Measurements from ENCODE around the gene CLMN. TPM values are rescaled to one million over a fixed set of nuclear protein-coding genes. Genes with fewer than 3 reads are reported as not detected.

The CLMN gene
- total and polyA plus RNA-seq, 2 of the 4 experiments (the other 2 are of a cell fraction) = 0.10 to 0.18 TPM

DNA sequence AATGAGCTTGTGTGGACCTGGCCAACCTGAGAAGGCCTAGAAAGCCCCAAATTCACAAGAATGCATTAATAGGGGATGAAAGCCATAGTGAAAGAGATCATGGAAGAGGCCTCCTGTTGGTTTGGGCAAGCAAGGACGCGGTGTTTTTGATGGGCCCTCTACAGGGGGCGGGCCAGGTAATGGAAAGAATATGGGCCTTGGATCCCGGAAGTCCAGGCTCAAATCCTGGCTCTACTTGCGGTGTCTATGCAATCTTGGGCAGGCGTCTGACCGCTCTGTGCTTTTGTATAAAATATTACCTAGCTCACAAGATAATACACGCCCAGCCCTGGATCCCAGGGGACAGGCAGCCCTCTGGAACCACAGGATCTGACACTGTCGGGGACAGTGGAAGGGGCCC lies 41.1 kb upstream of the CLMN start:
- WGBS, 2 experiments (ENCODE audit: extremely low coverage in 2 of 2, insufficient read length in 1 of 2) = no CpG with 5 or more reads among the region's 9 CpGs
- Histone ChIP-seq H3K4me1 (ENCODE audit: control insufficient read depth, insufficient read depth, low read length) (no peaks in the 10 kb centered on the region), H3K14ac (replicated peaks; ENCODE audit: low read depth, low read length) (no peak overlapping the region), H3K79me1 (ENCODE audit: low read depth in 1 of 2, low read length in 2 of 2) (no peaks in the 10 kb centered on the region), H2BK15ac (ENCODE audit: low read depth, low read length) (no peak overlapping the region), H4K20me1 (ENCODE audit: insufficient read depth, low read length) (no peaks in the 10 kb centered on the region), H2AK5ac (ENCODE audit: low read depth, low read length) (no peak overlapping the region), H3K9me3 (ENCODE audit: control insufficient read depth, insufficient read depth, low read length) (no peaks in the 10 kb centered on the region), H3K23ac (ENCODE audit: low read depth, low read length) (no peak overlapping the region), H3K18ac (ENCODE audit: low read depth, low read length) (no peak overlapping the region), H3K4ac (ENCODE audit: low read depth, low read length) (no peak overlapping the region), H4K91ac (ENCODE audit: insufficient read depth, low read depth, low read length) (no peak overlapping the region), H3K4me3 (ENCODE audit: insufficient read depth, low read depth, low read length) (no peak overlapping the region), H2BK5ac (ENCODE audit: low read depth, low read length, poor library complexity, severe bottlenecking) (no peak overlapping the region), H2BK120ac (ENCODE audit: low read depth, low read length) (no peak overlapping the region), H2BK20ac (ENCODE audit: low read depth, low read length) (no peak overlapping the region), H3K36me3 (ENCODE audit: control insufficient read depth, insufficient read depth, low read length) (no peaks in the 10 kb centered on the region), H4K8ac (ENCODE audit: low read depth in 2 of 2, low read length in 2 of 2) (no peak overlapping the region), H2AK9ac (replicated peaks; ENCODE audit: low read depth, low read length, poor library complexity) (no peak overlapping the region), H2AFZ (replicated peaks; ENCODE audit: low read length, poor library complexity) (peak overlapping the region; percentile 23), H3K9ac (ENCODE audit: low read depth, low read length) (no peak overlapping the region), H3K56ac (ENCODE audit: extremely low read depth, insufficient read depth, low read length) (no peak overlapping the region), H3K4me2 (ENCODE audit: low read depth, low read length) (no peak overlapping the region), H3K27me3 (ENCODE audit: control insufficient read depth, insufficient read depth, low read length) (peaks cover 4% of the 10 kb centered on the region; the same call in 1 of the 2 replicates), H4K5ac (ENCODE audit: low read depth, low read length) (no peak overlapping the region), H3K27ac (ENCODE audit: insufficient read depth, low read length) (no peak overlapping the region), H3K9me1 (ENCODE audit: insufficient read depth, low read length) (no peaks in the 10 kb centered on the region)
- no peak for DNase-seq
- no TSS peak for BruUV-seq (replicated peaks)
- in situ Hi-C loops (cut with MboI; ENCODE audit: low sequenced_read_pairs) = no loop called here
- dilution Hi-C loops (cut with HindIII; ENCODE audit: low sequenced_read_pairs, unreplicated experiment) = no loop called here
- intact Hi-C loops (cut with micrococcal nuclease) = no loop called here
- TF ChIP-seq CHD1 (IDR thresholded peaks at IDR 0.05; ENCODE audit: low read depth, low read length) (no peak), BHLHE40 (IDR thresholded peaks at IDR 0.05; ENCODE audit: low read depth, low read length) (no peak), RAD21 (IDR thresholded peaks at IDR 0.05; ENCODE audit: low read length) (no peak), MAFK (IDR thresholded peaks at IDR 0.05; ENCODE audit: low read depth, low read length) (no peak), MXI1 (IDR thresholded peaks at IDR 0.05; ENCODE audit: borderline replicate concordance, low read depth, low read length) (no peak), FOS (IDR thresholded peaks at IDR 0.05; ENCODE audit: low read depth, low read length) (no peak), POLR2A (IDR thresholded peaks at IDR 0.05; ENCODE audit: low read depth, low read length) (no peak), ELK1 (IDR thresholded peaks at IDR 0.05; ENCODE audit: borderline replicate concordance, low read depth, low read length) (no peak), CEBPB (IDR thresholded peaks at IDR 0.05; ENCODE audit: low read depth, low read length) (no peak), SMC3 (IDR thresholded peaks at IDR 0.05; ENCODE audit: low read depth, low read length) (no peak)
- TF ChIP-seq, protein P1, sequence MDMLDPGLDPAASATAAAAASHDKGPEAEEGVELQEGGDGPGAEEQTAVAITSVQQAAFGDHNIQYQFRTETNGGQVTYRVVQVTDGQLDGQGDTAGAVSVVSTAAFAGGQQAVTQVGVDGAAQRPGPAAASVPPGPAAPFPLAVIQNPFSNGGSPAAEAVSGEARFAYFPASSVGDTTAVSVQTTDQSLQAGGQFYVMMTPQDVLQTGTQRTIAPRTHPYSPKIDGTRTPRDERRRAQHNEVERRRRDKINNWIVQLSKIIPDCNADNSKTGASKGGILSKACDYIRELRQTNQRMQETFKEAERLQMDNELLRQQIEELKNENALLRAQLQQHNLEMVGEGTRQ (IDR thresholded peaks at IDR 0.05; ENCODE audit: low read depth, low read length) = no peak
- ChIA-PET POLR2A (ENCODE audit: unreplicated experiment) (no interaction called here), CTCF (no interaction called here)
- no peak for ATAC-seq (ENCODE audit: low read depth)

Data from IMR-90 (cell line).